WTC11 (cell line): Measurements from ENCODE around the gene ATP12A. TPM values are rescaled to one million over a fixed set of nuclear protein-coding genes. Genes with fewer than 3 reads are reported as not detected.

ENCODE experiments used
- ATAC-seq: fragments of 200-7000 bp; cut with Tn5 transposase; 2 replicates; pipeline ENCODE4 v1.10.0; 2021; ENCODE audit warnings: mild to moderate bottlenecking, moderate library complexity
- CTCF ChIA-PET: fragments of 300-600 bp; sonication (Branson Sonifier 250); formaldehyde crosslinking; loops from one replicate; lab custom pipeline; 2021; ENCODE audit warnings: antibody characterized with exemption; lab: Charles Lee
- POLR2A ChIA-PET: fragments of 350-600 bp; sonication (Branson Sonifier 250); formaldehyde crosslinking; loops from one replicate; lab custom pipeline; 2021; ENCODE audit warnings: antibody characterized with exemption; lab: Charles Lee
- DNase-seq: peaks from one replicate; pipeline ENCODE4 v3.0.0; 2021; ENCODE audit warnings: low spot score
- H3K27ac Mint-ChIP-seq: 2 replicates; pipeline ENCODE4 v1.8.0; 2021; ENCODE audit warnings: mixed read lengths
- H3K27me3 Mint-ChIP-seq: 2 replicates; pipeline ENCODE4 v1.8.0; 2021; ENCODE audit warnings: low read depth, mild to moderate bottlenecking, moderate library complexity, mixed read lengths
- H3K36me3 Mint-ChIP-seq: 2 replicates; pipeline ENCODE4 v1.8.0; 2021; ENCODE audit warnings: mixed read lengths
- H3K4me1 Mint-ChIP-seq: 2 replicates; pipeline ENCODE4 v1.8.0; 2022; ENCODE audit warnings: mixed read lengths
- H3K4me3 Mint-ChIP-seq: 2 replicates; pipeline ENCODE4 v1.8.0; 2021; ENCODE audit warnings: mild to moderate bottlenecking, moderate library complexity, mixed read lengths
- H3K9me3 Mint-ChIP-seq: 2 replicates; pipeline ENCODE4 v1.8.0; 2021; ENCODE audit warnings: mixed read lengths
- ATF6 ChIP-seq: sonication (generic); formaldehyde crosslinking; IDR thresholded peaks from 2 replicates; pipeline ENCODE4 v1.8.1; 2023; ENCODE audit warnings: mild to moderate bottlenecking, missing genetic modification reagents
- CBFB ChIP-seq: sonication (generic); formaldehyde crosslinking; IDR thresholded peaks from 2 replicates; pipeline ENCODE4 v1.8.1; 2022; ENCODE audit warnings: mild to moderate bottlenecking, low read depth, missing genetic modification reagents
- CREM ChIP-seq: sonication (generic); formaldehyde crosslinking; IDR thresholded peaks from 2 replicates; pipeline ENCODE4 v1.8.1; 2022; ENCODE audit warnings: mild to moderate bottlenecking, missing genetic modification reagents, moderate library complexity
- E2F4 ChIP-seq: sonication (generic); formaldehyde crosslinking; IDR thresholded peaks from 2 replicates; pipeline ENCODE4 v1.8.1; 2022; ENCODE audit warnings: low read depth, mild to moderate bottlenecking, moderate library complexity, missing genetic modification reagents, borderline replicate concordance
- E2F5 ChIP-seq: sonication (generic); formaldehyde crosslinking; IDR thresholded peaks from 2 replicates; pipeline ENCODE4 v1.8.1; 2022; ENCODE audit warnings: mild to moderate bottlenecking, moderate library complexity, missing genetic modification reagents
- ELF4 ChIP-seq: sonication (generic); formaldehyde crosslinking; IDR thresholded peaks from 2 replicates; pipeline ENCODE4 v1.8.1; 2022; ENCODE audit warnings: low read depth, mild to moderate bottlenecking, moderate library complexity, missing genetic modification reagents
- FOXJ3 ChIP-seq: sonication (generic); formaldehyde crosslinking; IDR thresholded peaks from 2 replicates; pipeline ENCODE4 v1.9.0; 2021; ENCODE audit warnings: missing genetic modification reagents, mild to moderate bottlenecking, borderline replicate concordance
- GABPB1 ChIP-seq: sonication (generic); formaldehyde crosslinking; IDR thresholded peaks from 2 replicates; pipeline ENCODE4 v1.8.1; 2023; ENCODE audit warnings: mild to moderate bottlenecking, missing genetic modification reagents
- GRHL2 ChIP-seq: fragments of 250-450 bp; sonication (Bioruptor Pico); IDR thresholded peaks from 2 replicates; pipeline ENCODE4 v1.8.0; 2022; ENCODE audit warnings: mild to moderate bottlenecking, moderate library complexity; ENCODE audit not compliant: insufficient replicate concordance, severe bottlenecking
- HMGXB4 ChIP-seq: sonication (generic); formaldehyde crosslinking; IDR thresholded peaks from 2 replicates; pipeline ENCODE4 v1.8.1; 2023; ENCODE audit warnings: mild to moderate bottlenecking, moderate library complexity, missing genetic modification reagents
- JAZF1 ChIP-seq: fragments of 250-450 bp; sonication (Bioruptor Pico); IDR thresholded peaks from 2 replicates; pipeline ENCODE4 v1.9.0; 2021; ENCODE audit warnings: moderate library complexity, mild to moderate bottlenecking, inconsistent platforms
- MXD4 ChIP-seq: fragments of 250-450 bp; sonication (Bioruptor Pico); IDR thresholded peaks from 2 replicates; pipeline ENCODE4 v1.8.0; 2021; ENCODE audit warnings: mild to moderate bottlenecking, moderate library complexity, borderline replicate concordance
- NR2C2 ChIP-seq: sonication (generic); formaldehyde crosslinking; IDR thresholded peaks from 2 replicates; pipeline ENCODE4 v1.8.0; 2022; ENCODE audit warnings: mild to moderate bottlenecking, missing genetic modification reagents
- NR3C1 ChIP-seq: sonication (generic); formaldehyde crosslinking; conservative IDR thresholded peaks from 2 replicates; pipeline ENCODE4 v1.8.1; 2023; ENCODE audit warnings: low read depth, mild to moderate bottlenecking, missing genetic modification reagents
- RORB ChIP-seq: fragments of 250-450 bp; sonication (Bioruptor Pico); IDR thresholded peaks from 2 replicates; pipeline ENCODE4 v1.9.0; 2021; ENCODE audit warnings: mild to moderate bottlenecking
- SMAD3 ChIP-seq: sonication (generic); formaldehyde crosslinking; IDR thresholded peaks from 2 replicates; pipeline ENCODE4 v1.8.0; 2022; ENCODE audit warnings: missing genetic modification reagents, mild to moderate bottlenecking, borderline replicate concordance
- SOX15 ChIP-seq: fragments of 250-450 bp; sonication (Bioruptor Pico); IDR thresholded peaks from 2 replicates; pipeline ENCODE4 v1.9.0; 2021; ENCODE audit warnings: mild to moderate bottlenecking
- USF2 ChIP-seq: sonication (generic); formaldehyde crosslinking; IDR thresholded peaks from 2 replicates; pipeline ENCODE4 v1.8.1; 2023; ENCODE audit warnings: mild to moderate bottlenecking, missing genetic modification reagents, moderate library complexity
- ZBTB21 ChIP-seq: sonication (generic); formaldehyde crosslinking; IDR thresholded peaks from 2 replicates; pipeline ENCODE4 v1.8.1; 2023; ENCODE audit warnings: mild to moderate bottlenecking, missing genetic modification reagents, borderline replicate concordance
- ZMAT4 ChIP-seq: fragments of 250-450 bp; sonication (Bioruptor Pico); IDR thresholded peaks from 2 replicates; pipeline ENCODE4 v1.9.0; 2021; ENCODE audit warnings: mild to moderate bottlenecking
- ZNF219 ChIP-seq: sonication (generic); formaldehyde crosslinking; IDR thresholded peaks from 2 replicates; pipeline ENCODE4 v1.8.0; 2023; ENCODE audit warnings: missing genetic modification reagents, mild to moderate bottlenecking, borderline replicate concordance
- ZNF281 ChIP-seq: sonication (generic); formaldehyde crosslinking; IDR thresholded peaks from 2 replicates; pipeline ENCODE4 v1.8.0; 2023; ENCODE audit warnings: mild to moderate bottlenecking, missing genetic modification reagents
- ZNF671 ChIP-seq: fragments of 250-450 bp; sonication (Bioruptor Pico); IDR thresholded peaks from 2 replicates; pipeline ENCODE4 v1.8.0; 2021; ENCODE audit warnings: mild to moderate bottlenecking
- total RNA-seq: library from RNA; stranded (reverse); gene quantifications from 3 replicates; pipeline ENCODE4 v1.2.3, GENCODE V29; 2021

Gene ATP12A
- total RNA-seq, 1 experiment from 2014 or later: 1.4 TPM

GRCh38 chr13:24670174-24670573 lies 10.0 kb upstream of the ATP12A start (continued):
- TF ChIP-seq CREM (CRISPR knock-in tag) (no peak), RORB (CRISPR knock-in tag) (no peak), GABPB1 (no peak), USF2 (CRISPR knock-in tag) (no peak), NR3C1 (CRISPR knock-in tag) (no peak), GRHL2 (CRISPR knock-in tag) (no peak), HMGXB4 (CRISPR knock-in tag) (no peak)

GRCh38 chr13:24670961-24671381 lies 9.2 kb upstream of the ATP12A start:
- CTCF ChIA-PET: interaction anchor here (1.1 to 1.7 kb wide), 3 partner anchors 9 to 43 kb away, joined by 4 to 11 read pairs (median 4); partner anchors contain the start of gene ATP12A

More at GRCh38 chr13:24670961-24671381, 9.2 kb upstream of the ATP12A start:
- Mint-ChIP-seq H3K36me3 (no peaks in the 10 kb centered on the region), H3K4me1 (peaks cover 13% of the 10 kb centered on the region), H3K4me3 (peak overlapping the region; percentile 58), H3K27me3 (no peaks in the 10 kb centered on the region; the same call in 1 of the 2 replicates), H3K27ac (no peak overlapping the region), H3K9me3 (no peaks in the 10 kb centered on the region)
- peak; percentile 61 for DNase-seq
- peak; percentile 92 for ATAC-seq
- POLR2A ChIA-PET: no interaction called here
- no peak for TF ChIP-seq E2F4 (CRISPR knock-in tag)
- no peak for TF ChIP-seq MXD4
- no peak for TF ChIP-seq ELF4
- no peak for TF ChIP-seq ZMAT4 (CRISPR knock-in tag)
- no peak for TF ChIP-seq ZNF671 (CRISPR knock-in tag)
- TF ChIP-seq SMAD3: no peak
- no peak for TF ChIP-seq SOX15 (CRISPR knock-in tag)
- no peak for TF ChIP-seq ZBTB21 (CRISPR knock-in tag)
- no peak for TF ChIP-seq FOXJ3 (CRISPR knock-in tag)
- no peak for TF ChIP-seq ATF6
- TF ChIP-seq E2F5 (CRISPR knock-in tag): no peak
- no peak for TF ChIP-seq JAZF1 (CRISPR knock-in tag)
- TF ChIP-seq ZNF281 (CRISPR knock-in tag): no peak
- no peak for TF ChIP-seq CBFB (CRISPR knock-in tag)
- no peak for TF ChIP-seq NR2C2 (CRISPR knock-in tag)
- no peak for TF ChIP-seq ZNF219
